Stimulated activated CD8-positive, alpha-beta memory T cell treated with anti-CD3 and anti-CD28 coated beads, Interleukin-7, amount 100 ng/mL, for 48 hours (primary cell): ENCODE data around the gene CNTN6.

ENCODE experiments used
- DNase-seq, 2 donors: peaks; one replicate each; pipeline ENCODE4 v3.0.0-alpha.2; 2020; ENCODE audit warnings: low read depth in 1 of 2; ENCODE audit errors: extremely low read depth in 1 of 2

CNTN6 gene

GRCh38 chr3:1171320-1171719 lies 78.5 kb downstream of the CNTN6 start:
- DNase-seq: no peak

GRCh38 chr3:1172644-1173043 lies 79.8 kb downstream of the CNTN6 start:
- no peak for DNase-seq

GRCh38 chr3:1179146-1179545 lies 86.3 kb downstream of the CNTN6 start:
- DNase-seq: no peak

- DNase-seq: no peak
These were observed 90.7 kb downstream of the CNTN6 start for GRCh38 chr3:1183320-1184048.

GRCh38 chr3:1190569-1190968 lies 97.7 kb downstream of the CNTN6 start:
- no peak for DNase-seq

- DNase-seq: no peak
These were observed 98.2 kb downstream of the CNTN6 start for GRCh38 chr3:1191026-1191425.

- DNase-seq: no peak
These were observed 103.1 kb downstream of the CNTN6 start for GRCh38 chr3:1195947-1196346.

- DNase-seq: no peak
These were observed 104.2 kb downstream of the CNTN6 start for GRCh38 chr3:1197051-1197450.

- no peak for DNase-seq
These were observed 107.5 kb downstream of the CNTN6 start for GRCh38 chr3:1200371-1200770.

GRCh38 chr3:1207904-1208303 lies 115.1 kb downstream of the CNTN6 start:
- DNase-seq: no peak

- no peak for DNase-seq
These were observed 122.1 kb downstream of the CNTN6 start for GRCh38 chr3:1214933-1215332.

- DNase-seq: no peak
These were observed 124.0 kb downstream of the CNTN6 start for GRCh38 chr3:1216856-1217255.

- DNase-seq: no peak
These were observed 134.3 kb downstream of the CNTN6 start for GRCh38 chr3:1227111-1227510.

- no peak for DNase-seq
These were observed 135.5 kb downstream of the CNTN6 start for GRCh38 chr3:1228289-1228688.

GRCh38 chr3:1230920-1231319 lies 138.1 kb downstream of the CNTN6 start:
- no peak for DNase-seq

- DNase-seq: no peak
These were observed 139.5 kb downstream of the CNTN6 start for GRCh38 chr3:1232276-1232675.

- no peak for DNase-seq
These were observed 142.8 kb downstream of the CNTN6 start for GRCh38 chr3:1235526-1236120.

GRCh38 chr3:1251282-1252060 lies 158.6 kb downstream of the CNTN6 start:
- DNase-seq: no peak

- DNase-seq: no peak
These were observed 159.2 kb downstream of the CNTN6 start for GRCh38 chr3:1252061-1252430.

GRCh38 chr3:1262246-1262645 lies 169.4 kb downstream of the CNTN6 start:
- DNase-seq: no peak

GRCh38 chr3:1263121-1263520 lies 170.3 kb downstream of the CNTN6 start:
- no peak for DNase-seq

GRCh38 chr3:1269808-1270207 lies 177.0 kb downstream of the CNTN6 start:
- DNase-seq: no peak
